Measurements from ENCODE around the gene BCL11B.

Gene BCL11B

GRCh38 chr14:99157676-99158075 lies 114.3 kb downstream of the BCL11B start:
- no peak for TF ChIP-seq CTCF (IDR thresholded peaks at IDR 0.05; ENCODE audit: low read depth, low read length, missing control alignments)
- no peak overlapping the region for H3K4me3 ChIP-seq (replicated peaks; ENCODE audit: low read depth, low read length)
- DNase-seq (ENCODE audit: extremely low read depth, low read depth): no peak

- DNase-seq (ENCODE audit: extremely low read depth, low read depth): no peak
- TF ChIP-seq CTCF (IDR thresholded peaks at IDR 0.05; ENCODE audit: low read depth, low read length, missing control alignments): no peak
- no peak overlapping the region for H3K4me3 ChIP-seq (replicated peaks; ENCODE audit: low read depth, low read length)
Observed at GRCh38 chr14:99157246-99157645, 114.8 kb downstream of the BCL11B start.

DNA sequence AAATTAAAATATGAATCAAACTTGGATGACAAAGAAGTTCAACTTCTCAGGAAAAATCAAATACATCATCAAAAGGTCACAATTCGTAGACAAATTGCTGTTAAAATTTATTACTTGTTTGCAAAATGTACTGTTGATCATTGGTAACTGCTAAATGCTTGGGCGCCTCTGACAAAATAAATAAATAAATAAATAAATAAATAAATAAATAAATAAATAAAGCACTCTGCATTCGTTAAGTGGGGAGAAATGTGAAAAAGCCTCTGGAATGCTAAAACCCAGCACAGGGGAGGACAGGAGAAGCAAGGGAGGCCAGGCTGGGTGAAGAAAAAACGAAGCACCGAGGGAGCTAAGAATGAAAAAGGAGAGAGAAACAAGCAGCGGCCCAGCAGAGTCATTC lies 115.2 kb downstream of the BCL11B start:
- H3K4me3 ChIP-seq (replicated peaks; ENCODE audit: low read depth, low read length): no peak overlapping the region
- no peak for DNase-seq (ENCODE audit: extremely low read depth, low read depth)
- TF ChIP-seq CTCF (IDR thresholded peaks at IDR 0.05; ENCODE audit: low read depth, low read length, missing control alignments): no peak

DNA sequence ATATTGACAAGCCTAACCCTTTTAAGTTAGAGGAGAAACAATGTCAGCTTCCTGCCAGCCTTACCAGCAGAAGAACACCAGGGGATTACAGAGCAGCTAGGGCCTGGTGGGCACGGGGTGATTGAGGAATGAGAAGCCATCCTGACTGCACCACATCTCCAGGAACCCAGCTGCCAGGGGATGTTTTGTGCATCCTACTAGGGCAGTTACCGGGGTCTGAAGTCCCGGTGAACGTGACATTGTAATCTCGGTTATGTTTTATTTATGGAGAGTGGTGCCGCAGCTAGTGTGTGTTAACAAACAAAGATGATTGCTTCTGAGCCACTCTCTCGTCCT lies 115.9 kb downstream of the BCL11B start:
- no peak for DNase-seq (ENCODE audit: extremely low read depth, low read depth)
- no peak for TF ChIP-seq CTCF (IDR thresholded peaks at IDR 0.05; ENCODE audit: low read depth, low read length, missing control alignments)
- H3K4me3 ChIP-seq (replicated peaks; ENCODE audit: low read depth, low read length): no peak overlapping the region

- TF ChIP-seq CTCF (IDR thresholded peaks at IDR 0.05; ENCODE audit: low read depth, low read length, missing control alignments): no peak
- no peak for DNase-seq (ENCODE audit: extremely low read depth, low read depth)
- H3K4me3 ChIP-seq (replicated peaks; ENCODE audit: low read depth, low read length): no peak overlapping the region
Observed at GRCh38 chr14:99155173-99156089, 116.6 kb downstream of the BCL11B start.

GRCh38 chr14:99150236-99150635 lies 121.8 kb downstream of the BCL11B start:
- TF ChIP-seq CTCF (IDR thresholded peaks at IDR 0.05; ENCODE audit: low read depth, low read length, missing control alignments): no peak
- no peak for DNase-seq (ENCODE audit: extremely low read depth, low read depth)
- no peak overlapping the region for H3K4me3 ChIP-seq (replicated peaks; ENCODE audit: low read depth, low read length)

Data from HFF-Myc (cell line).